H1 (cell line): ENCODE data around the gene ZMYM4. TPM values are rescaled to one million over a fixed set of nuclear protein-coding genes. Genes with fewer than 3 reads are reported as not detected.

ENCODE experiments used
- CTCF ChIA-PET: fragments of 300-600 bp; sonication (Branson Sonifier 250); formaldehyde crosslinking; loops from one replicate; lab custom pipeline; 2021; ENCODE audit not compliant: partially characterized antibody; lab: Charles Lee
- POLR2A ChIA-PET: fragments of 300-600 bp; sonication (Branson Sonifier 250); formaldehyde crosslinking; loops from one replicate; lab custom pipeline; 2021; ENCODE audit warnings: inconsistent platforms; ENCODE audit not compliant: partially characterized antibody; lab: Charles Lee
- DNase-seq, 2 experiments: peaks; one replicate each; pipeline versions ENCODE4 v3.0.0 to v3.0.0-alpha.2; 2010 to 2022; ENCODE audit warnings: low spot score in 2 of 2, low read depth in 1 of 2, mixed read lengths in 1 of 2
- FAIRE-seq: peaks from 2 replicates; lab custom pipeline; 2011; peaks lifted over from hg19 to GRCh38; lab: Jason Lieb, UNC
- H2AFZ ChIP-seq: 2 replicates; pipeline ENCODE4 v1.8.1; 2012; ENCODE audit warnings: low read length, inconsistent platforms
- H2AK5ac ChIP-seq: 2 replicates; pipeline ENCODE4 v1.6.1; 2013; ENCODE audit warnings: low read depth, low read length
- H2BK120ac ChIP-seq: replicated peaks from 2 replicates; pipeline ENCODE3; 2013; ENCODE audit warnings: low read depth, low read length, inconsistent platforms
- H2BK12ac ChIP-seq: 2 replicates; pipeline ENCODE4 v1.6.1; 2013; ENCODE audit warnings: low read depth, low read length
- H2BK15ac ChIP-seq: 2 replicates; pipeline ENCODE4 v1.6.1; 2013; ENCODE audit warnings: low read length
- H2BK20ac ChIP-seq: 2 replicates; pipeline ENCODE4 v1.6.1; 2013; ENCODE audit warnings: low read length
- H2BK5ac ChIP-seq: 2 replicates; pipeline ENCODE4 v1.6.1; 2013; ENCODE audit warnings: low read depth, low read length
- H3K14ac ChIP-seq: 2 replicates; pipeline ENCODE4 v1.6.1; 2013; ENCODE audit warnings: inconsistent platforms; ENCODE audit not compliant: insufficient read length
- H3K18ac ChIP-seq: 2 replicates; pipeline ENCODE4 v1.6.1; 2013; ENCODE audit warnings: low read length; ENCODE audit errors: extremely low read depth
- H3K23ac ChIP-seq: 2 replicates; pipeline ENCODE4 v1.6.1; 2013; ENCODE audit warnings: inconsistent platforms; ENCODE audit not compliant: insufficient read length
- H3K23me2 ChIP-seq: 2 replicates; pipeline ENCODE4 v1.6.1; 2013; ENCODE audit warnings: low read depth, low read length
- H3K27ac ChIP-seq: 2 replicates; pipeline ENCODE4 v1.6.1; 2011; ENCODE audit warnings: low read depth, low read length, inconsistent platforms
- H3K27me3 ChIP-seq, 4 experiments: replicated peaks in 1 of 4; 1 replicate in 1 of 4; 2 replicates in 3 of 4; pipeline versions ENCODE4 v1.6.1 to v1.8.1; 2011 to 2013; ENCODE audit warnings: low read length in 3 of 4, mild to moderate bottlenecking in 3 of 4, inconsistent platforms in 2 of 4, mixed read lengths in 2 of 4, moderate library complexity in 1 of 4; ENCODE audit not compliant: control insufficient read depth in 3 of 4, insufficient read depth in 3 of 4; ENCODE audit errors: extremely low read depth in 1 of 4
- H3K36me3 ChIP-seq, 4 experiments: 2 replicates each; pipeline versions ENCODE4 v1.6.1 to v1.8.1; 2011 to 2013; ENCODE audit warnings: mild to moderate bottlenecking in 4 of 4, low read length in 3 of 4, moderate library complexity in 2 of 4, control low read depth in 1 of 4, inconsistent platforms in 1 of 4; ENCODE audit not compliant: insufficient read depth in 4 of 4, control insufficient read depth in 2 of 4
- H3K4ac ChIP-seq: replicated peaks from 2 replicates; pipeline ENCODE3; 2013; ENCODE audit warnings: low read length, low read depth, mixed read lengths, inconsistent platforms; ENCODE audit not compliant: insufficient read length
- H3K4me1 ChIP-seq, 4 experiments: replicated peaks in 1 of 4; 1 replicate in 1 of 4; 2 replicates in 3 of 4; pipeline versions ENCODE4 v1.6.1 to v1.8.1; 2011 to 2013; ENCODE audit warnings: low read length in 3 of 4, inconsistent platforms in 2 of 4, mixed read lengths in 1 of 4; ENCODE audit not compliant: insufficient read depth in 4 of 4, control insufficient read depth in 3 of 4
- H3K4me2 ChIP-seq, 2 experiments: 2 replicates each; pipeline versions ENCODE4 v1.6.1 to v1.8.1; 2011 to 2013; ENCODE audit warnings: low read depth in 2 of 2, low read length in 2 of 2, control low read depth in 1 of 2, inconsistent platforms in 1 of 2, mild to moderate bottlenecking in 1 of 2; ENCODE audit not compliant: insufficient read depth in 1 of 2
- H3K4me3 ChIP-seq, 4 experiments: fragments of 200-600, 300-600 bp in 1 of 4; sonication (generic), shearing (Covaris generic), sonication (Bioruptor Twin) in 1 of 4; 2 replicates each; pipeline versions ENCODE4 v1.5.1 to v1.8.1; 2011 to 2016; ENCODE audit warnings: low read length in 4 of 4, low read depth in 3 of 4, control low read depth in 2 of 4, inconsistent platforms in 2 of 4, mild to moderate bottlenecking in 2 of 4, mixed read lengths in 1 of 4, moderate library complexity in 1 of 4; ENCODE audit not compliant: insufficient read depth in 2 of 4; ENCODE audit errors: extremely low read depth in 1 of 4
- H3K56ac ChIP-seq: replicated peaks from 2 replicates; pipeline ENCODE3; 2013; ENCODE audit warnings: low read depth, mild to moderate bottlenecking, mixed read lengths, low read length, inconsistent platforms; ENCODE audit not compliant: insufficient read length
- H3K79me1 ChIP-seq: 2 replicates; pipeline ENCODE4 v1.6.1; 2013; ENCODE audit warnings: low read depth, low read length, control low read depth
- H3K79me2 ChIP-seq, 2 experiments: 2 replicates each; pipeline versions ENCODE4 v1.6.1 to v1.8.1; 2012 to 2013; ENCODE audit warnings: low read length in 2 of 2, mild to moderate bottlenecking in 2 of 2, inconsistent platforms in 1 of 2; ENCODE audit not compliant: insufficient read depth in 2 of 2, control insufficient read depth in 1 of 2
- H3K9ac ChIP-seq, 4 experiments: replicated peaks in 1 of 4; 1 replicate in 1 of 4; 2 replicates in 3 of 4; pipeline versions ENCODE4 v1.6.1 to v1.8.1; 2011 to 2013; ENCODE audit warnings: low read depth in 3 of 4, low read length in 3 of 4, control low read depth in 2 of 4, mild to moderate bottlenecking in 2 of 4, moderate library complexity in 2 of 4, inconsistent platforms in 1 of 4; ENCODE audit errors: extremely low read depth in 1 of 4
- H3K9me3 ChIP-seq, 2 experiments: 2 replicates each; pipeline versions ENCODE4 v1.6.1 to v1.8.1; 2012 to 2013; ENCODE audit warnings: mild to moderate bottlenecking in 2 of 2, moderate library complexity in 2 of 2, control low read depth in 1 of 2, inconsistent platforms in 1 of 2, low read depth in 1 of 2, low read length in 1 of 2, mixed read lengths in 1 of 2; ENCODE audit not compliant: insufficient read depth in 2 of 2
- H4K20me1 ChIP-seq, 2 experiments: replicated peaks in 1 of 2; 2 replicates each; pipeline versions ENCODE3 to v1.8.1; 2011 to 2013; ENCODE audit warnings: inconsistent platforms in 2 of 2, low read length in 2 of 2, mild to moderate bottlenecking in 1 of 2; ENCODE audit not compliant: insufficient read depth in 2 of 2, control insufficient read depth in 1 of 2
- H4K5ac ChIP-seq: 2 replicates; pipeline ENCODE4 v1.6.1; 2013; ENCODE audit warnings: low read length, low read depth, mixed read lengths, inconsistent platforms; ENCODE audit not compliant: insufficient read length
- H4K8ac ChIP-seq: 2 replicates; pipeline ENCODE4 v1.8.0; 2013; ENCODE audit warnings: mild to moderate bottlenecking, moderate library complexity, low read length, inconsistent platforms; ENCODE audit not compliant: insufficient read depth; ENCODE audit errors: extremely low read depth
- H4K91ac ChIP-seq: replicated peaks from 2 replicates; pipeline ENCODE3; 2013; ENCODE audit warnings: low read length, mixed read lengths, inconsistent platforms; ENCODE audit not compliant: insufficient read length
- HDAC2 ChIP-seq, 2 experiments: fragments of 300-600 bp in 1 of 2; sonication (generic) in 1 of 2; IDR thresholded peaks; 2 replicates each; pipeline ENCODE4 v1.6.1; 2011 to 2012; ENCODE audit warnings: low read depth in 2 of 2, low read length in 2 of 2, mild to moderate bottlenecking in 2 of 2, moderate library complexity in 2 of 2, borderline replicate concordance in 1 of 2, inconsistent platforms in 1 of 2
- MAX ChIP-seq: IDR thresholded peaks from 2 replicates; pipeline ENCODE4 v1.6.1; 2012; ENCODE audit warnings: inconsistent platforms
- RBBP5 ChIP-seq: IDR thresholded peaks from 2 replicates; pipeline ENCODE4 v1.7.1; 2012; ENCODE audit warnings: low read depth, mild to moderate bottlenecking, inconsistent platforms, low read length, moderate library complexity, borderline replicate concordance
- WGBS, 2 experiments: shearing (Covaris generic) in 1 of 2; methylation state at CpG; one replicate each; pipeline versions ENCODE4 v1.1.6 to v1.1.7; 2013 to 2015; ENCODE audit warnings: low lambda C conversion rate in 2 of 2, mixed read lengths in 2 of 2, inconsistent platforms in 1 of 2, low coverage in 1 of 2, missing lambda C conversion rate in 1 of 2; ENCODE audit not compliant: insufficient replicate concordance in 2 of 2, insufficient coverage in 1 of 2, insufficient read length in 1 of 2; ENCODE audit errors: extremely low coverage in 1 of 2, missing lambda C conversion rate in 1 of 2; 5-methylcytosine and 5-hydroxymethylcytosine counted together
- polyA plus RNA-seq, 7 experiments: library from polyadenylated mRNA; depleted of rRNA in 3 of 7; stranded (reverse) in 5 of 7; unstranded in 2 of 7; fragments of >200 nt in 5 of 7; fragments of 200-250 nt in 2 of 7; gene quantifications; 1 replicate in 5 of 7; 2 replicates in 1 of 7; 4 replicates in 1 of 7; pipeline versions ENCODE4 v1.2.1 to v1.2.3, GENCODE V29; 2011 to 2013; ENCODE audit warnings: missing spikeins in 2 of 7, mixed read lengths in 2 of 7
- total RNA-seq: library from RNA; stranded (reverse); fragmentation: NEBNext Ultra II Directional; extraction: Animal tissue kit (Norgen Biotek cat#: 25700); gene quantifications from 2 replicates; pipeline ENCODE4 v1.2.1, GENCODE V29; 2021

Gene ZMYM4
- total and polyA plus RNA-seq, 2 of the 8 experiments (the other 6 are each of a cell fraction or from before 2014, with no cell fraction given) = 16.7 to 81.3 TPM

- H2AK5ac ChIP-seq = no peak overlapping the region
- no peaks in the 10 kb centered on the region for H3K27me3 ChIP-seq
- ChIA-PET POLR2A (no interaction called here), CTCF (no interaction called here)
- peaks cover 0 to 14% (median 3%) of the 10 kb centered on the region in 4 experiments; a peak in 3 of 8 replicates for H3K36me3 ChIP-seq
- H3K9me3 ChIP-seq = no peaks in the 10 kb centered on the region
- WGBS, 2 experiments = 73% methylated on average over 2 of the region's 2 CpGs; no CpG with 5 or more reads in 1 of the 2 experiments
- no peak overlapping the region for H2BK15ac ChIP-seq
- H4K8ac ChIP-seq = no peak overlapping the region
- H4K91ac ChIP-seq = no peak overlapping the region
- H3K4me1 ChIP-seq = peaks cover 0 to 4% (median 0%) of the 10 kb centered on the region in 4 experiments; a peak in 1 of 7 replicates
- no peak overlapping the region for H4K5ac ChIP-seq
- H3K9ac ChIP-seq = no peak overlapping the region
- DNase-seq (no peak), FAIRE-seq (no peak)
- H3K14ac ChIP-seq = no peak overlapping the region
- H2AFZ ChIP-seq = no peak overlapping the region
- H3K23me2 ChIP-seq = no peaks in the 10 kb centered on the region
- no peak overlapping the region for H3K27ac ChIP-seq
- H2BK5ac ChIP-seq = no peak overlapping the region
- no peak overlapping the region for H2BK12ac ChIP-seq
- H2BK120ac ChIP-seq = no peak overlapping the region
- no peaks in the 10 kb centered on the region; the same call in 1 of the 2 replicates for H3K79me1 ChIP-seq
- no peak overlapping the region for H3K4me2 ChIP-seq
- peaks cover 2 to 7% of the 10 kb centered on the region in 2 experiments for H4K20me1 ChIP-seq
- no peak overlapping the region for H3K4ac ChIP-seq
- no peak overlapping the region for H3K56ac ChIP-seq
- no peak overlapping the region for H3K18ac ChIP-seq
- H3K79me2 ChIP-seq = peaks cover 0 to 44% of the 10 kb centered on the region in 2 experiments; a peak in 2 of 4 replicates
- no peak overlapping the region for H2BK20ac ChIP-seq
- no peak overlapping the region for H3K23ac ChIP-seq
- no peak overlapping the region for H3K4me3 ChIP-seq
- no peak for TF ChIP-seq MAX
- no peak for TF ChIP-seq HDAC2 (IDR thresholded peaks at IDR 0.05; ENCODE audit: borderline replicate concordance in 1 of 2, low read depth in 2 of 2, low read length in 2 of 2)
- no peak for TF ChIP-seq RBBP5
These were observed 26.3 kb downstream of the ZMYM4 start for GRCh38 chr1:35294809-35295208.
